HEK293T (cell line): ENCODE results near the gene PER3.

Experiments used
- CTCF ChIA-PET: fragments of 350-600 bp; formaldehyde crosslinking; extraction: SDS; loops from one replicate; lab custom pipeline; 2021; ENCODE audit warnings: antibody characterized with exemption, inconsistent platforms; lab: Yijun Ruan, JAX
- POLR2A ChIA-PET: fragments of 350-600 bp; formaldehyde crosslinking; extraction: SDS; loops from one replicate; lab custom pipeline; 2020; ENCODE audit warnings: antibody characterized with exemption, inconsistent platforms; lab: Yijun Ruan, JAX
- DNase-seq: peaks from one replicate; pipeline ENCODE4 v3.0.0; 2012; ENCODE audit warnings: mixed read lengths; ENCODE audit errors: extremely low spot score
- ARNT ChIP-seq: fragments of 450-650 bp; IDR thresholded peaks from 2 replicates; pipeline ENCODE4 v1.6.1; 2017; ENCODE audit warnings: mild to moderate bottlenecking
- BHLHE40 ChIP-seq: fragments of 450-650 bp; IDR thresholded peaks from 2 replicates; pipeline ENCODE4 v1.6.1; 2016; ENCODE audit warnings: mild to moderate bottlenecking, moderate library complexity, borderline replicate concordance
- CTBP1 ChIP-seq: fragments of 450-650 bp; IDR thresholded peaks from 2 replicates; pipeline ENCODE4 v1.6.1; 2016; ENCODE audit warnings: borderline replicate concordance
- ELF4 ChIP-seq: fragments of 450-650 bp; IDR thresholded peaks from 2 replicates; pipeline ENCODE4 v1.6.1; 2017; ENCODE audit warnings: antibody characterized with exemption
- FOXA1 ChIP-seq: fragments of 450-650 bp; IDR thresholded peaks from 2 replicates; pipeline ENCODE4 v1.6.1; 2016; ENCODE audit warnings: mild to moderate bottlenecking
- FOXK2 ChIP-seq: fragments of 450-650 bp; IDR thresholded peaks from 2 replicates; pipeline ENCODE4 v1.6.1; 2016; ENCODE audit warnings: mild to moderate bottlenecking
- FOXM1 ChIP-seq: fragments of 450-650 bp; IDR thresholded peaks from 2 replicates; pipeline ENCODE4 v1.6.1; 2017; ENCODE audit warnings: mild to moderate bottlenecking, borderline replicate concordance
- HDGF ChIP-seq: fragments of 450-650 bp; IDR thresholded peaks from 2 replicates; pipeline ENCODE4 v1.6.1; 2017; ENCODE audit warnings: antibody characterized with exemption, borderline replicate concordance
- L3MBTL2 ChIP-seq: fragments of 450-650 bp; conservative IDR thresholded peaks from 2 replicates; pipeline ENCODE4 v1.6.1; 2016; ENCODE audit warnings: mild to moderate bottlenecking
- LEF1 ChIP-seq: fragments of 450-650 bp; IDR thresholded peaks from 2 replicates; pipeline ENCODE4 v1.6.1; 2017; ENCODE audit warnings: mild to moderate bottlenecking, borderline replicate concordance
- NFRKB ChIP-seq: fragments of 450-650 bp; IDR thresholded peaks from 2 replicates; pipeline ENCODE4 v1.6.1; 2016; ENCODE audit warnings: mild to moderate bottlenecking, moderate library complexity
- PKNOX1 ChIP-seq: fragments of 450-650 bp; IDR thresholded peaks from 2 replicates; pipeline ENCODE4 v1.6.1; 2016
- SP1 ChIP-seq: fragments of 450-650 bp; IDR thresholded peaks from 2 replicates; pipeline ENCODE4 v1.6.1; 2017
- SUZ12 ChIP-seq: fragments of 450-650 bp; IDR thresholded peaks from 2 replicates; pipeline ENCODE4 v1.6.1; 2016; ENCODE audit warnings: mild to moderate bottlenecking
- TARDBP ChIP-seq: fragments of 450-650 bp; IDR thresholded peaks from 2 replicates; pipeline ENCODE4 v1.6.1; 2016
- ZNF384 ChIP-seq: fragments of 450-650 bp; IDR thresholded peaks from 2 replicates; pipeline ENCODE4 v1.6.1; 2016

PER3 gene

GRCh38 chr1:7753641-7754040 lies 30.4 kb upstream of the PER3 start:
- POLR2A ChIA-PET = no interaction called here
- TF ChIP-seq CTBP1 (no peak), FOXA1 (no peak), SUZ12 (no peak), ELF4 (no peak), PKNOX1 (no peak), HDGF (no peak), FOXK2 (no peak), FOXM1 (no peak), L3MBTL2 (no peak), LEF1 (no peak), BHLHE40 (no peak), TARDBP (no peak), SP1 (no peak), NFRKB (no peak), ZNF384 (no peak), ARNT (no peak)
- DNase-seq = no peak
- CTCF ChIA-PET = interaction anchor here (0.6 to 3.6 kb wide), 7 partner anchors 8 to 903 kb away, joined by 3 to 82 read pairs (median 15); no protein-coding TSS in a partner anchor

- DNase-seq = no peak
- CTCF ChIA-PET = interaction anchor here (0.7 to 3.6 kb wide), 3 partner anchors 86 to 1021 kb away, joined by 4 to 82 read pairs (median 15); no protein-coding TSS in a partner anchor
- POLR2A ChIA-PET = no interaction called here
- TF ChIP-seq SUZ12 = no peak
- TF ChIP-seq BHLHE40 = no peak
Observed at GRCh38 chr1:7754234-7754633, 29.9 kb upstream of the PER3 start.

GRCh38 chr1:7755448-7755847 lies 28.6 kb upstream of the PER3 start:
- DNase-seq = peak; percentile 24
- ChIA-PET POLR2A (interaction anchor here (1.0 kb wide), 1 partner anchor 86 kb away, joined by 3 read pairs; no protein-coding TSS in a partner anchor), CTCF (interaction anchor here (0.6 to 1.4 kb wide), 4 partner anchors 24 to 511 kb away, joined by 4 to 7 read pairs (median 5); no protein-coding TSS in a partner anchor)
- TF ChIP-seq TARDBP (no peak), FOXM1 (no peak), ELF4 (no peak), SP1 (no peak), PKNOX1 (no peak), NFRKB (no peak), ZNF384 (no peak), ARNT (no peak), HDGF (no peak), FOXK2 (no peak), CTBP1 (no peak), L3MBTL2 (no peak), LEF1 (no peak), BHLHE40 (no peak), FOXA1 (no peak)

- DNase-seq = no peak
- ChIA-PET CTCF (no interaction called here), POLR2A (no interaction called here)
- TF ChIP-seq ELF4 (no peak), HDGF (no peak), PKNOX1 (no peak), NFRKB (no peak), CTBP1 (no peak), FOXM1 (no peak)
Observed at GRCh38 chr1:7760245-7760644, 23.8 kb upstream of the PER3 start.

- TF ChIP-seq TARDBP (no peak), SP1 (no peak), BHLHE40 (no peak), LEF1 (no peak), HDGF (no peak), CTBP1 (no peak), FOXK2 (no peak), FOXM1 (no peak), SUZ12 (no peak), ZNF384 (no peak), FOXA1 (no peak), ARNT (no peak), NFRKB (no peak), PKNOX1 (no peak)
- POLR2A ChIA-PET = no interaction called here
- CTCF ChIA-PET = interaction anchor here (0.7 to 1.7 kb wide), 3 partner anchors 8 to 94 kb away, joined by 3 to 15 read pairs (median 4); no protein-coding TSS in a partner anchor
- no peak for DNase-seq
Observed at GRCh38 chr1:7761103-7761502, 23.0 kb upstream of the PER3 start.

- CTCF ChIA-PET = interaction anchor here (2.4 kb wide), 1 partner anchor 15 kb away, joined by 19 read pairs; no protein-coding TSS in a partner anchor
- POLR2A ChIA-PET = no interaction called here
- no peak for DNase-seq
- no peak for TF ChIP-seq CTBP1
- no peak for TF ChIP-seq PKNOX1
- TF ChIP-seq SUZ12 = no peak
- TF ChIP-seq ELF4 = no peak
- no peak for TF ChIP-seq TARDBP
- TF ChIP-seq FOXK2 = no peak
- TF ChIP-seq LEF1 = no peak
- TF ChIP-seq ARNT = no peak
- TF ChIP-seq SP1 = no peak
- TF ChIP-seq NFRKB = no peak
- no peak for TF ChIP-seq ZNF384
- no peak for TF ChIP-seq HDGF
- no peak for TF ChIP-seq FOXM1
- no peak for TF ChIP-seq BHLHE40
Observed at GRCh38 chr1:7767176-7767575, 16.9 kb upstream of the PER3 start.
